Measurements from ENCODE around the gene PALM.
"Not testable (repeated sequence)": the region's sequence is repeated elsewhere in the genome, so short reads cannot be mapped to it uniquely, and the experiment has no call there.

The PALM gene

GRCh38 chr19:732148-733069 is 23.7 kb downstream of the PALM start:
- H3K27ac ChIP-seq, result no peak overlapping the region
- TF ChIP-seq CTCF (conservative IDR thresholded peaks at IDR 0.05) (no peak), ZFX (IDR thresholded peaks at IDR 0.05) (no peak)

GRCh38 chr19:734716-735115 is 26.0 kb downstream of the PALM start:
- no peak for TF ChIP-seq ZFX (IDR thresholded peaks at IDR 0.05)
- no peak for TF ChIP-seq CTCF (conservative IDR thresholded peaks at IDR 0.05)

GRCh38 chr19:736125-736524 is 27.4 kb downstream of the PALM start:
- no peak for TF ChIP-seq CTCF (conservative IDR thresholded peaks at IDR 0.05)
- TF ChIP-seq ZFX (IDR thresholded peaks at IDR 0.05), result no peak

More at GRCh38 chr19:734716-735115, 26.0 kb downstream of the PALM start:
- no peak overlapping the region for H3K27ac ChIP-seq

GRCh38 chr19:737591-738093 is 28.9 kb downstream of the PALM start:
- TF ChIP-seq CTCF (conservative IDR thresholded peaks at IDR 0.05), result peak; percentile 76
- TF ChIP-seq ZFX (IDR thresholded peaks at IDR 0.05), result no peak
- no peak overlapping the region for H3K27ac ChIP-seq

More at GRCh38 chr19:736125-736524, 27.4 kb downstream of the PALM start:
- no peak overlapping the region for H3K27ac ChIP-seq

- no peak; the same call in 1 of the 2 replicates for TF ChIP-seq ZFX (IDR thresholded peaks at IDR 0.05)
- no peak for TF ChIP-seq CTCF (conservative IDR thresholded peaks at IDR 0.05)
- no peak overlapping the region for H3K27ac ChIP-seq
These were observed 29.9 kb downstream of the PALM start for GRCh38 chr19:738509-739128.

- TF ChIP-seq ZFX (IDR thresholded peaks at IDR 0.05) (no peak), CTCF (conservative IDR thresholded peaks at IDR 0.05) (no peak)
- no peak overlapping the region for H3K27ac ChIP-seq
These were observed 31.4 kb downstream of the PALM start for GRCh38 chr19:739998-740715.

GRCh38 chr19:740816-741505 is 32.2 kb downstream of the PALM start:
- H3K27ac ChIP-seq, result not testable (repeated sequence)

All from C4-2B (cell line).